Ascending aorta (tissue), 2 donors: Measurements from ENCODE around the gene HOXB6. TPM values are rescaled to one million over a fixed set of nuclear protein-coding genes. Genes with fewer than 3 reads are reported as not detected.

Experiments used
- DNase-seq, 2 donors: peaks; one replicate each; pipeline ENCODE4 v3.0.0-alpha.2; 2019; ENCODE audit warnings: low spot score in 2 of 2
- H3K27ac ChIP-seq, 2 donors: fragments of 200-600 bp; sonication (generic); one replicate each; pipeline ENCODE4 v1.5.1; 2016 to 2017; ENCODE audit warnings: mild to moderate bottlenecking in 1 of 2
- H3K27me3 ChIP-seq: fragments of 200-600 bp; sonication (generic); one replicate; pipeline ENCODE4 v1.5.1; 2017
- H3K36me3 ChIP-seq, 2 donors: fragments of 200-600 bp; sonication (generic); one replicate each; pipeline ENCODE4 v1.5.1; 2016
- H3K4me1 ChIP-seq, 2 donors: fragments of 200-600 bp; sonication (generic); one replicate each; pipeline ENCODE4 v1.5.1; 2016 to 2017; ENCODE audit warnings: mild to moderate bottlenecking in 1 of 2
- H3K4me3 ChIP-seq, 2 donors: fragments of 200-600 bp; sonication (generic); one replicate each; pipeline ENCODE4 v1.5.1; 2016 to 2017; ENCODE audit warnings: mild to moderate bottlenecking in 1 of 2
- H3K9me3 ChIP-seq, 2 donors: fragments of 200-600 bp; sonication (generic); one replicate each; pipeline ENCODE4 v1.5.1; 2016
- CTCF ChIP-seq, 3 experiments: fragments of 200-600 bp in 2 of 3; fragments of 450-650 bp in 1 of 3; sonication (generic) in 2 of 3; IDR thresholded peaks; one replicate each; pipeline ENCODE4 v1.5.1; 2016 to 2019; ENCODE audit warnings: antibody characterized with exemption in 3 of 3, mild to moderate bottlenecking in 1 of 3, moderate library complexity in 1 of 3
- intact Hi-C: fragments of 100-400 bp; cut with DNase I; formaldehyde crosslinking; loops from one replicate; pipeline ENCODE4 v1.15.1; 2023
- total RNA-seq: library from RNA; depleted of rRNA; stranded (reverse); fragments of >200 nt; gene quantifications from one replicate; pipeline ENCODE4 v1.1.0, GENCODE V29; 2016

HOXB6 gene
- total RNA-seq, 1 donor from 2014 or later = 5.1 TPM

DNA sequence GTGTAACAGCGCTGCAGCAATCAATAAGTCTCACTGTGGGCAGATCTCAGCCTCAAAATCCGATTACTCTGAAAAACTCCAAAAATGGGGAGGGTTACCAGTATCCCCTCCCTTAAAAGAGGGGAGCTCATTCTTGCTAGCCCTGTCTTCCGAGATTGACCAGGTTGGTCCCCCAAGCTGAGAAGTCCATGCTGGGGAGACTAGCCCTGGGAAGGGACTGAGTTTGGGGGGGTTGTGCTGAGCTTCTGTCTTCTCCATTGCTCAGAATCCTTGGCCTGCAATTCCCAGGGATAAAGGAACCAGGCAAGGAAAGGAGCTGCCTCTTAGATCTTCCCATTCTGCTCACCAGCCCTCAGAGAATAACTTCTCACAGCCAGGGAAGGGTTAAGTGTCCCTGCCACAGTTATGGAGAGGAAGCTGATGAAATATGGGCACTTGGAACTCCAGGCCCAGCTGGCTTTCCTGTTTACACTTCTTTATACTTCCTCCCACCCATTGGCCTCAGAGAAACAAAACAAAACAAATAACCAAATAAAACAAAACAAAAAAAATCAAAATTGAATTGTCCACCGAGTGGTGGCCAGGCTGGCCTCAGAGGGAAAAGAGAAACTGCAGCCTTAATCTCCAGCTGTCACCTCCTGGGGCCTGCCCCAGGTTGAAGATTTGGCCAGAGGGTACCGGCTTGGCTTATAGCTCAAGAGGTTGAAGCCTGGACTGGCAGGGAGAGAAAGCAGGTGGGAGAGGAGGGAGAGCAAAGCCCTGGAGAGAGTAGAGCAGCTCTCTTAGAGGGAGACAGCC is 17.3 kb downstream of the HOXB6 start:
- DNase-seq = no peak
- no peaks in the 10 kb centered on the region for H3K36me3 ChIP-seq
- intact Hi-C loops = no loop called here
- no peaks in the 10 kb centered on the region for H3K27me3 ChIP-seq
- H3K4me3 ChIP-seq = no peak overlapping the region
- peak overlapping the region; percentile 22 to 33 for H3K27ac ChIP-seq
- no peaks in the 10 kb centered on the region for H3K9me3 ChIP-seq
- peaks cover 0 to 29% of the 10 kb centered on the region in 2 donors for H3K4me1 ChIP-seq
- TF ChIP-seq CTCF (IDR thresholded peaks at IDR 0.05) = no peak

DNA sequence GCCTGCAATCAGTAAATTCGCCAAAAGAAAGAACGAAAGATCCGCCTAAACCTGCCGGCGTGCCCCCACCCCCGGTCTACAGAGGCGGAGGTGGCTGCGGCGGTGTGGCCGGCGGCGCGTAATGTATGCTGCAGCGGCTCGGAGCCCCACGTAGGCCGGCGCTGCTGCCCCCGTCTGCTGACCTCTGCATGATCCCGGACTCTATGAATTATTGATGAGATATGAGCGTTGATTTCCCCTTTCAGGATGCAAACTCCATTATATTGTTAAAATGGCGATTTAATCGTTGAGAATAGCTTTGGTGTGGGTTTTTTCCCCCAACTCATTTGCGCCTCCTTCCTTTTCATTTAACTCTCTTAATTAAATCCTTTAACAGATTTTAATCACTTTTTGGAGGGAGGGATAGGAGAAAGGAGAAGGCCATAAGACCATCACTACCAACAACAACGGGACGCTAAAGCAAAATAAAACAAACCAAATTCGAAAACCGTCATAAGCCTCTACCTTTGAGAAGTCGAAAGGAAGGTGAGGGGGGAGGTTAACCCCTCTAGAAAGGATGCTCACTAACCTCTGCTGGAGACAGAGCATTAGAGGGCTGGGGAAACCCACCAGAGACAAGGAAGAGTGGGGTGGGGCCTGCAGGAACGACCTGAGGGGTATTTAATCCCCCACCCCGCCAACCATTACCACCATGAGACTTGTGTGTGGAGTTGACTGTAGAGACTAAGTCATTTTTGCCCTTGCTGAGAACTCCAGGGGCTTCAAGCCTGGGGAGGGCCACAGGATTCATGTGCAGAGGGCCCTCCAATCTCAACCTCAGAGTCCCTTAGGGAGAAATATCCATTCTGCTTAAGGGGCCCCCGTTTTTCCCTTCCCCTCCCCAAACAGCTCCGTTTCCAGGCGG is 18.2 kb downstream of the HOXB6 start:
- DNase-seq = no peak
- intact Hi-C loops = no loop called here
- Histone ChIP-seq H3K27ac (peak overlapping the region; percentile 96 to 97), H3K27me3 (no peaks in the 10 kb centered on the region), H3K9me3 (no peaks in the 10 kb centered on the region), H3K4me1 (peaks cover 0 to 29% of the 10 kb centered on the region in 2 donors), H3K36me3 (no peaks in the 10 kb centered on the region), H3K4me3 (peak overlapping the region; percentile 64 to 72)
- no peak for TF ChIP-seq CTCF (IDR thresholded peaks at IDR 0.05)

DNA sequence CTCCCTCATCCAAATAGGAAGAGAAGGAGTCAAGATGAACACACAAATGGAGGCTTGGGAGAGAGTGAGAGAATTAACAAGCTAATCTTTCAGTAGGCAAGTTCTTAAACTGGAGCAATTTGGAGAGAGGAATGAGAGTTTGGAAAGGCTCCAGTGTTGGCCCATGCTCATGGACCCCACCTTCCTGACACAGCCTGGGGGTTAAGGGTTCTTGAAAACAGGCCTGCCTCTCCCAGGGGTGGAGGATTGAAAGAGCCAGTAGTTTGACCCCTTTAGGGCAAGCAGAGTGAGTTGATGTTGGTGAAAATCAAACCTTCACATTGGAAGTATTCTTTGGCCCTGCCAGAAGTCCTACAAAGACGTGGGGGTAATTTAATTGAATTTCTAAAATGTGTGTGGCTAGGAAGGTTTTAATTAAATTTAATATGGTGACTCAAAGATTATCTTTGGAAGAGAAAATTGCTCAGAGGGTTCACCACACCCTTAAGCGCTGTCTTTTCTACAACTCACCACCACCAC is 20.5 kb downstream of the HOXB6 start:
- no peaks in the 10 kb centered on the region for H3K9me3 ChIP-seq
- no peak for TF ChIP-seq CTCF (IDR thresholded peaks at IDR 0.05)
- intact Hi-C loops = no loop called here
- H3K27me3 ChIP-seq = no peaks in the 10 kb centered on the region
- H3K4me3 ChIP-seq = peak overlapping the region; percentile 64 to 72
- H3K36me3 ChIP-seq = no peaks in the 10 kb centered on the region
- DNase-seq = no peak
- peak overlapping the region; percentile 96 to 97 for H3K27ac ChIP-seq
- H3K4me1 ChIP-seq = peaks cover 0 to 32% of the 10 kb centered on the region in 2 donors

DNA sequence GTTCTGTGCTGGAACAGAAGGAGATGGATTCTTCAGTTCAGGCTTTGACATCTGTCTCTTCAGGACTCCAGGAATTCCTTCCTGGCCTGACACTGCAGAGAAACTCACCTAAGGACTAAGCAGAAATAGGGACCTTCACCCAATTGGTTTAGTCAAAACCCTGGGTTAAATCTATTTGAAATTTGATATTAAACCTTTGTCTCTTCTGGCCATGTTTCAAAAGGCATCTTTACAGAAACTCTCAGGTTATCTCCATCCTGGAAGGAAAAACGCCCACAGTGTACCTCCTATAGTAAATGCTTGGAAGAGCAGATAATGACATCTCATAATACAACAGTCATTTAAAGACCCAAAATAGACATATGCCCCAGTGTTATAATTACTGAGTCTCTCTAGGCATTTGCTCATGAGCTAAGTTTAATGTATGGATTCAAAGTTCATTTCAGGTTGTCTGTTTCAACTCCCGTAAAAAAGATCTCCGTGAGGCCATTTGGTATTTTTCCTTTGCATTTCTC is 21.0 kb downstream of the HOXB6 start:
- Histone ChIP-seq H3K27ac (peak overlapping the region; percentile 96 to 97), H3K9me3 (no peaks in the 10 kb centered on the region), H3K4me1 (peaks cover 0 to 36% of the 10 kb centered on the region in 2 donors), H3K27me3 (no peaks in the 10 kb centered on the region), H3K36me3 (no peaks in the 10 kb centered on the region), H3K4me3 (no peak overlapping the region)
- no peak for DNase-seq
- TF ChIP-seq CTCF (IDR thresholded peaks at IDR 0.05) = no peak
- intact Hi-C loops = no loop called here

DNA sequence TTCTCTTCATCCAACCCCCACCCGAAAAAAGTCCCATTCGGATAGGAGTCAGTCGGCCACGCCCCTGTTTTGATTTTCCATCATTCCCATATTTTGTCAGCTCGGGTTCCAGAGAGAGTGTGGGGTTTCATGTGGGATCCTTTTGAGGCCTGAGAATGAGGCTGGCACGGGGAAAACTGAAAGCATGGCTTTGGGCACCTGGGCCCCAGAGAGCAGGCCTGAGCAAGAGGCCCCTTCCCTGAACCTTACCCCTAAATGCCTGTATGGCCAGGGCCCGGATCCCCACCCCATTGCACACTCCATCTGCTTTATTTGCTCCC is 22.1 kb downstream of the HOXB6 start:
- Histone ChIP-seq H3K27me3 (no peaks in the 10 kb centered on the region), H3K4me1 (peaks cover 0 to 37% of the 10 kb centered on the region in 2 donors), H3K36me3 (no peaks in the 10 kb centered on the region), H3K4me3 (peak overlapping the region; percentile 67 to 75), H3K9me3 (no peaks in the 10 kb centered on the region), H3K27ac (peak overlapping the region; percentile 96 to 97)
- DNase-seq = no peak
- intact Hi-C loops = no loop called here
- TF ChIP-seq CTCF (IDR thresholded peaks at IDR 0.05) = no peak
